SKM-1 treated with dmso at 0.1 percent for 144 hours (cell line): ENCODE results near the gene MGAT5.
A peak's percentile ranks its signal among the peaks of the same experiment; 100 is the strongest.

Experiments used
- DNase-seq: peaks from one replicate; lab custom pipeline; 2025; ENCODE audit not compliant: unreplicated experiment; lab: John Stamatoyannopoulos, UW

Gene MGAT5

DNA sequence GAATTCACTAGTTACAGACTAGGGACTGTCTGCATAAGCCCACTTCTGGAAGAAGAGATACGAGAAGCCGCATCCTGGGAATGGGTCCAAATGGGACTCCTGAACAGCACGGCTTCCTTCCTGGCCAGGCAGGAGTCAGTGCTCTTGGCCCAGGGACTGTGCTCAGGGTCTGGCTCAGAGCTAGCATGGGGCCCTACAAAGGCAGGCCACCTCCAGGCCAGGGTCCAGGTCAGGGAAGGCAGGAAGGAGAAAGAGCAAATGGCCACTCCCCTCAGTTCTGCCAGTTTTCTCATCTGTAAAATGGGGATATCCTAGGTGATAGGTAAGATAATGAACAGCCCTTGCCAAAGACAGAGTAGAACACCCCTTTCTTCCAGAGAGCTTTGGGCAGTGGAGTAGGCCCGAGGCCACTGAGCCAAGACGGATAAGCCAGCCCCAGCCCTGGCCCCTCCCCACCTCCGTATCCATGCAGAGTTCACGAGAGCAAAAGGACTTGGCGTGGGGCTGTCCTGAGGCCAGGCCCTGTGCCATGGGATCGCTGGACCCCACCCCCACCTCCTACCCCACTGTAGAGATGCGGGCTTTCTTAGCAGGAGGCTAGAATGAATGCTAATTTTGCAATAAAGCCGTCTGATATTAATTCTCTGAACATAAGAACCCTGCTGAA is 190.1 kb downstream of the MGAT5 start:
- no peak for DNase-seq

DNA sequence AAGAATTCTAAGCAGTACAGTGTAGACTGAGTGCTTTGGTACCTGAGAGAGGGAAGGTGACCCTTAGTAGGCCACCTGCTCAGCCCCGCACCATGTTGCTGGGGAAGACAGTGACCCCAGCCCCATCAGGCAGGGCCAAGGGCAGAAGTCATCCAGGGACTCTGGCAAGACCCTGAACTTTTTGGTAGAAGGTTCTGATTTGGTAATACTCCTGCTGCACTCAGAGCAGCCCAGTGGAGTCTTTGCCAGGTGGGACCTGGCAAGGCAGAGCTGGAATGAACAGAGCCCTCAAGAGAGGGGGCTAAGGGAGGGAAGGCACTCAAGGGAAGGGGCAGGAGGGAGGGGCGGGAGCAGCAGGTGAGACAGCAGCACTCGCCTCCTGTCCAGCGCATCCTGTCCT is 191.2 kb downstream of the MGAT5 start:
- DNase-seq = no peak

DNA sequence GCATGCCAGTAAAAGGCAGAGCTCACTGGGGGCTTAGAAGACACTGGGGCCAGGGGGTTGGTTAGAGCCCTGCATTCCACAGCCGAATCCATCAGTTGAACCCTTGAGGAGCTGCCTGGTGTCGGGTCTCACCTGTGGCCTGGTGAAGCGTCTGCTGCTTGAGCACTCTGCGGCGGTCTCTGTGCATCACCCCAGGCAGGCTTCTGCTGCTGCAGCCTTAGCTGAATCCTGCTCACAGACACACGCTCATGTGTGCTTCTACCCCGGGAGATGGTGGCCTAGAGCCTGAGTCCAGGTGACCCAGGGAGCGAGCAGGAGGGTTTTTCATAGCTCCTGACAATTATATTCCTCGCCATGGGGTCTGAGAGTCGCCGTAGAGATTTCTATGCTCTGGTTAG is 192.1 kb downstream of the MGAT5 start:
- no peak for DNase-seq

DNA sequence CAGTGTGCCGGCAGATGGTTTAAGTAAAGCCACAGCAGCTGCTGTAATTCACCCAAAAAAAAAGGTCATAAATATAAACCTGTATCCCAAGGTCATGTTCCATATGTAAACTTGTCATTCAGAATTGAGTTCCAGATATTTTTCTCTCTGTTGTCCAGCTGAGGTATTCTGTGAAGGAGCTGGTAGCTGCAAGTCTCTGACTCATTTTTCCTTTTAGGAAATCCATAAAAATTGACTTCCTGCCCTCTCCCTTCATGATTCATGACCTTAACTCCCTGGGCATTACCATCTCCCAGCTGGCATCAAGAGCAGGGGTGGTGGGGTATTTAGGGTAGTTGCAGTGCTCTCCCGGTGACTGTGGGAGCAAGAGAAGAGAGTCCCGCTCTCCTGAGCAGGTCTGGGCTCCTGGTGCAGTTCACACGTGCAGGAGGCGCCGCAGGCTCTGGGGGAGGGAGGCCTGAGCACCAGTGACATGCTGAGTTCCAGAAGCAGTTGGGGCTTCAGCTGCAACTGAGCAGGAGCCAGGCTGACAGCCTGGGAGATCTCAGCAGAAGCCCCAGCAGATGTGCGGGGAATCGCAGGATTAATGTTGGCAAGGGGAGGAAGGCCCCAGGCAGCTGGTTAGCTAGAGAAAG is 192.6 kb downstream of the MGAT5 start:
- DNase-seq = no peak

DNA sequence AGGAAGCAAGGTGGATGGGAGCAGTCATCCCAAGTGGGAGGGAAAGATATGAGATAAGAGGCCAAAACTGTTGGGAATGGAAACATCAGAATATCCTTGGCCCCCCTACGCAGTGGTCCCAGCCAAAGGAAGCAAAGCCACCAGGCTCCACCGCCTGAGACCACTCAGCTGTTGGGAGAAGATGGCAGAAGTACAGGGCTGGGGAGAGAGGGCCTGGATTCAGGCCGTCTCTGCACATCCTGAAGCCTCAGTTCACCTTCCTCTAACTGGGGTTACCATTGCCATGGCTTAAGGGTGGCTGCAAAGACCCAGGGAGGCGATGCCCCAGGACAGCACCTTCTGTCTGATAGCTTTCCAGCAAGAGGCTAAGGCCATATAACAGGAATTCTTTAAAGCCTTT is 193.8 kb downstream of the MGAT5 start:
- no peak for DNase-seq

DNA sequence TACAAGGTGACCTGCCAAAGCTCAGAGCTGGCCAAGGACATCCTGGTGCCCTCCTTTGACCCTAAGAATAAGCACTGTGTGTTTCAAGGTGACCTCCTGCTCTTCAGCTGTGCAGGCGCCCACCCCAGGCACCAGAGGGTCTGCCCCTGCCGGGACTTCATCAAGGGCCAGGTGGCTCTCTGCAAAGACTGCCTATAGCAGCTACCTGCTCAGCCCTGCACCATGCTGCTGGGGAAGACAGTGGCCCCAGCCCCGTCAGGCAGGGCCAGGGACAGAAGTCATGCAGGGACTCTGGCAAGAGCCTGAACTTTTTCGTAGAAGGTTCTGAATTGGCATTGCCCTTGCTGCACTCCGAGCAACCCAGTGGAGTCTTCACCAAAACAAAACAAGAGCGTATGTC is 194.8 kb downstream of the MGAT5 start:
- no peak for DNase-seq

DNA sequence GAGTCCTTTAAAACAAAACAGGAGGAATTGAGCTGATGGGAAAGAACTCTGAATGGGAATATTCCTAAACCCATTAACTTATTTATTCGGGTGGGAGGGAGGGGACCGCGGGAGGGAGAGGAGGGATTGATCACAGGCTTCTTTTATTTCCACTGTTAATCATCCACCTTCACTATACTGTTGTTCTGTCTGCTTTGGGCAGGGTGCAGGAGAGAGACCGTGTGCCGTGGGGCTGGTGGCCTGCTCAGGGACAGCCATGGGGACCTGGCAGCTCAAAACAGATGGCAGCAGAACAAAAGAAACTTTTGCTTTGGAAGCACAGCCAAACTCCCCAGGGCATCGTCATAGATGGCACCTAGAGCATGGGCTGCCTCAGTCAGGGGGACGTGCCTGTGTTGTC is 195.3 kb downstream of the MGAT5 start:
- no peak for DNase-seq

DNA sequence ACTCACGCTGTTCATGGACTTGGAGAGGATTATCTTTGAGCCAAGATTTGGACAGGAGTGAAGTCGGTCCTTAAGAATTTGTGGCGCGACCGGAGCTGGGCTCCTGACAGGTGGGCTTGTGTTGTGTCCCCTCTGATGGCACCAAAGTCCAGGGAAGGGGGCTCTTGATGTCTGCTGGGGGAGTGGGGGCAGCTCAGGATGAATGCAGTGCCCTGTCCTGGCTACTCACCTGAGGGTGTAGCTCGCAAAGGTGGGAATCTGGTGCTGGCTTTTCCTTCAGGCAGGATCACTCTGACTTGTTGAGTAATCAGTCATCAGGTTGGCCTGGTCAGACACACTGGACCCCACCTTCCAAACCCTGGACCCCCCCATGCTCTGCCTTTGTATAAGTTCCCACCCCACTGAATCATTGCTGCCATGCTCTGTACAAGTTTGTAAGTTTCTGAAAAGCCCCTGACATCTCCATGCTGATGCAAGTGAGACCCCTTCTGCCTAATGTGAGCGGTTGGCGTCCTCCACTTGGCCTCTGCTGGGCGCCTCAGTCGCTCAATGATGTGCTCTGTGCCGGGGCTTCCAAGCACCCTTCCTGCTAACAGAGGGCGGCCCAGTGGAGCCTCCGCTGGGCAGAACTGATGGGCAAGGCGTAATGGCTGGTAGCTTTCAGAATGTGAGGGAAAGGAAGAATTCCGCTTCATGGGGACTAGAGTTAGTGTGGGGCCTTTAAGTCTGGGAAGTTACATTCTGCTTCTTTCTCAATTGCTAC is 196.1 kb downstream of the MGAT5 start:
- DNase-seq = no peak

DNA sequence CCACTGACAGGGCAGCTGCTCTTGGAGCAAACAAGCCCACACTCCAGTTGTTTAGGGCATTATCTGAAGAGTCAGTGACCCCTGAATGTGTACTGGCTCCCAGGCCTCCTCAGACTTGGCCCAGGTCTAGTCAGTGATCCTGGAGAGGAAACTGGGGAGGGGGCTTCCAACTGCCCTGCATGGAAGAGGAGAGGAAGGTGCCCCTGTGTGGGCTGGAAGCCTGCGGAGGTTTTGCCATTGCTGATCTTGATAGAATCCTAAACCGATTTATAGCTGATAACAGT is 197.4 kb downstream of the MGAT5 start:
- no peak for DNase-seq

DNA sequence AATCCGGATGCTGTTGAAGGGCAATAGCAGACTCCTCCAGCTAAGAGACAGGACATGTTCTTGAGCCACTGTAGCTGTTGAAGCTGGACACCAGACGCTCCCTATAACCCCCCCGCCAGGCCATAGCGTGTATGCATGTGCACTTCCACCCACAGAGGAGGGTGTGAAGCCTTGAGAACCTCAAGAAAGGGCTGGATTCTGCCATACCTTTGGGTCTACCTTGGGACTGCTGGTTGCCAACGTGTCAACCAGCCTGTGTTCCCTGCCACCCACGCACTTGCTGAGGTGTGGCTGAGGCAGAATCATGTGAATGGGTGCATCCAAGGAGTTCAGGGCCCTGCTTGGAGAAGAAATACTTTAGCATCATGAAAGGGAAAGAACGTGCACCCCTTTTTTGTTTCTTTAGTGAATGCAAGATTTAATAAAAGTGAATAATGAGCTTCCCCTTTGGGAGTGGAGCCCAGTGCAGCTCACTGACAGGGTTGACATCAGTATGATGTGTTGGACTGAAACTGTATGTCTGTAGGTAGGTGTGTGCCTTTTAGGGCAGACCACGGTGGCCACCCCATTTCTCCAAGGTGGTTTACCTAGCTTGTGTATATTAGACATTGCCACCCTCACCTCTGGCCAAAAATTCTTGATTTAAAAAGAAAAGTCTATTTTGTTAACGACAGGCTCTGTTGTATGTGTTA is 198.3 kb downstream of the MGAT5 start:
- DNase-seq = no peak

DNA sequence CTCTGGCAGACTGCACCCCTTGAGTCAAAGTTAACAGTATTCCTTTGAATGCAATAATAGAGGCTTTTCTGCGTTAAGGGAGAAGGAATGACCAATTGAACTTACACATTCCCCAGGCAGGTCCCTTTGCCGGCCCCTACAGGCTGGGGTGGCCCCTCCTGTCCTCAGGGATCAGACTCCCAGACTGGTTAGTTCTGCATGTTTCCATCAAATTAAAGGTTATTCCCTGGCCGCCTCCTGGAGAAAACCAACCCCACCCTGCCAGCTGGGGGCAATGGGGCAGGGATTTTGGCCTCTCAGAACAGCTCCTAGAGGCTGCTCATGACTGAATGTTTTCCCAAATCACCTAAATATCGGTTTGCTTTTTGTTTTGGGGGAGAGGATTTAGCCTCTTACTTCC is 199.6 kb downstream of the MGAT5 start:
- no peak for DNase-seq

DNA sequence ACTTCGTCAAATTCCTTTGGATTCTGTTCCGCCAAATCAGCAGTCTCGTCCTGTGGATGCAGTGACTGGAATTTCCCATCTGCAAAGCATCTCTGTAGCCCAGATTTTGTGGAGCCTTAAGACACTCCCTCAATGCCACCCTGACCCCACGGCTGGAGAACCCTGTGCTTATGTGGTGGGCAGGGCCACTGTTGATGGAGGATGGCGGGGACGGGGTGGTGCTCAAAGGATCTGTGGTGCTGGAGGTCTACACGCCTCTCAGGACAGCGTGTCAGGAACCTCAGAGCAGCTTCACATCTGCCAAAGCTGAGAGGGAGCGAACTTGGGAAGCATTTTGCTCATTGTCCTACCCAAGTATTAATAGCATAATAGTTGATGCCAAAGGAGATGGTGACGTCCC is 200.1 kb downstream of the MGAT5 start:
- no peak for DNase-seq

DNA sequence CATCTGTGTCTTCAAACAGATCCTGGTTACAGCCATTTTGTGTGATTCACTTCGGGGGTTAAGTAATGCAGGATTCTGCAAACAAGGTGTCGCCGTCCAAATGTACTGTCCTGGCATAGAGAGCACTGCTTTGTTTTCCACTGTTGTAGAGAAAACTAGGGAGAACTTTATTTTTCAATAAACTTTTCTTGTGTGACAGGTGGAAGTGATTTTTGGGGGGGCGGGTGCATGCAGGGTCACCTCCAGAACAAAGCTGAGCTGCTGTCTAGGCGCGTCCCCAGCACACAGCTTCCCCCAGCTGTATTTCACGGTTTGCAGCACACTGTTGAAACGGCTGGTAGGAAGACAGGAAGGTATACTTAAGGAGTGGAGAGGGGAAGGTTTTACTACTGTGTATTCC is 200.6 kb downstream of the MGAT5 start:
- no peak for DNase-seq

DNA sequence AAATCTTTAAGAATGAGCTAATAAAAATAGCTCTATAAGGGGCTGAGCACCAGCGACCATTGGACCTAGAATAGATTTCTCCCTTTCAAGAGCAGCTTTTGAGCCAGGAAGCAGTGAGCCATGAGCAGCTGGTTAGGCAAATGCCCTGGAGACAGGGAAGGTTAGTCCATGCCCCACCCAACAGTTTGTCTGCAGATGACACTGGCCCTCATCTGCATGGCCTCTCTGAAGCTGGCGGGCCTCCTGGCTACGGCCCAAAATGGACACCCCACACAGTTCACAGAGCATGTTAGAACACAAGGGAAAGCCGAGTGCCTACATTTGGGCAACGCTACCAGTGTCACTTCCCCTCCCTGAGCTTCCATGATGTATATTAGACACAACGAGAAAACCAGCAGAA is 201.1 kb downstream of the MGAT5 start:
- DNase-seq = no peak

DNA sequence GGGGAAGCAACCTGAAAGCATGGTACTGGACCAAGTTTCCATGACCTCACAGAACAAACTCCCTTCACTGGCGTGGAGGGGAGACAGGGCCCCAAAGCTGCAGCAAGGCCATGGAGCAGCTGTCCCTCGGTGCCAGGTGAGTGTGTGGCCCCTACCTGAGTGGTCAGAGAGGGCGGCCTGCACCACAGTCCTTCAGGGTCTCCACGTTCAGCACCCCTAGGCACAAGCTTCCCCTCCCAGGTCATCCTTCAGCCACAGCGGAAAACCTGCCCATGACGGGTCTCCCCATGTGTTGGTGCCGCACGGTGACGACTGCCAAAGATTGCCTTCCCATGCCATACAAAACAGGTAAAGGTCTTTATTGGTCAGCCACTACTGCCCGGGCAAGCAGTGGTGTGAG is 201.6 kb downstream of the MGAT5 start:
- no peak for DNase-seq

DNA sequence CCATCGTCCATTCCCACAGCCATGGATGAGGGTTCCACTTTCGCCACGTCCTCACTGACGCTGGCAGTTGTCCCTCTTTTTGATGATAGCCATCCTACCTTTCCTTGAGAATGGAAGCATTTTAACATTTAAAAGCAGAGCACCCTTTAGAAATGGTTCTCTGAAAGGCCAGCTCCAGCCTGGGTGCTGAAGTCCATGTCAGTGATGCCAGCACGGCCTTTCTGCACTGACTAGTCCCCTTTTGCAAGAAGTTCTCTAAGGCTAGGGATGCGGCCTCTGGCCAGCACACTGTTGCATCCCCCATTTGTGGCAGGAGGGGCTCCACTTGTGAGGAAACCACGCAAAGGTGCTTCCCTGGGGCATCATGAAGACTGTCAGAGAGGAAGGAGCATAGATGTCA is 203.5 kb downstream of the MGAT5 start:
- no peak for DNase-seq

DNA sequence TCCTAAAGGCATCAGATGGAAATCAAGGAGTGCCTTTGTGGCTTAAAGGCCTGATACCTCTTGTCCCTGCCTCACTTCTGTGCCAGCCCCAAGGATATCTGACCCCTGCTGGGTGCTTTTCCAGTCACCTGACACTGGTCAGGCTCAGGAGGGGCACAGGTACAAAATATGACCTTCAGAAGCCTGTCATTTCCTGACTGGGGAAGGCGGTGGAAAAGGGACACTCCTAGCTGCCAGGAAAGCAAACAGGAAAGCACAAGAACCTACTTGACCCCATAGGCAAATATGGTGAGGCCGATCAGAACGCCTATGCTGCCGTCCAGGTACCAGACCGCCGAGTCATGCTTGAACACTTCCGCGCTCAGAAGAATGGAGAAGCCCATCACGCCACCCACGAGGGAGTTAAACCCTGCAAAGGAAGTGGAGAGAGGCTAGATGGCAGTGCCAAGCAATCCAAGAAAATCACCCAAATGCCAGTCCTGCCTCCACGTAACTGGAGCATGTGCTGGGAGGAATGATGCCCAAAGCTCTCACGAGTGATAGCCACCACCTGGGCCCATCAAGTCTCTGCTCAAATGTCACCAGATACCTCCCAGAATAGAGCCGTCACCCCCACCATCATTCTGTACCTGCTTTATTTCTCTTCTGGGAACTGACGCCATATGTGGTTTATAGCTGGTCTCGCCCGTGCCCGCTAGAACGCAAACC is 204.0 kb downstream of the MGAT5 start:
- DNase-seq = no peak

DNA sequence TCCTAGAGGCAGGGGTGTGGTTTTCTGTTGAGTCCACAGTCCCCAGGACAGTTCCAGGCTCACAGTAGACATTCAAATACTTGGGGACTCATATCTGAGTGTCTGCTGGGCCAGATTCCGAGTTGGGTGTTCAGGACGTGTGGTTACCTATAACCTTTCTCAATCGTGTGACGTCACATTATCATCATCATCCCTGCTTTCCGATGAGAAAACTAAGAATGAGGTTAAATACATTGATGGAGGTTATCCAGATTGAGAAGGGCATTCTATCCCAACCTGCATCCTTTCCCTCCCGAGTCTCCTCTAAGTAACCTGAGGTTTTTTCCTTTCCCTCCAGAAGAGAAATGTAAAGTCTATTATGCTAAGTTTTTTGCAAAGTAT is 204.6 kb downstream of the MGAT5 start:
- DNase-seq = no peak

DNA sequence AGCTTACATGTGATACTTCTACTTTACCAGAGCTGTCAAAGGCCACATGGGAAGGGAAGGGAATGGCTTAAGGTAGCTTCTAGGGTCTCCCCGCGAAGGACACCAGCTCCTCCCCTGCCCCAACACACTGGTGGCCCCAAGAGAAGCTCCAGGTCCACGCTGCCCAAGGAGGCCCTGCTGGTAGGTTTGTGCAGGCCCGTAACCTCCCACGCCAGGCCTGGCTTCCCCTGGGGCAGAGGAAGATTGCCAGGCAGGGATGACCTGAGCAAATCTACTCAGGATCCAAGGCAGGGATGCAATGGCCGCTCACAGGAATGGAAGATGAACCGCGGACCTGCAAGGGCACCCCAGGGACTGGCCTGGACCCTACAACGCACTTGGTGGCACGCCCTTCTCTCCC is 205.1 kb downstream of the MGAT5 start:
- DNase-seq = no peak

DNA sequence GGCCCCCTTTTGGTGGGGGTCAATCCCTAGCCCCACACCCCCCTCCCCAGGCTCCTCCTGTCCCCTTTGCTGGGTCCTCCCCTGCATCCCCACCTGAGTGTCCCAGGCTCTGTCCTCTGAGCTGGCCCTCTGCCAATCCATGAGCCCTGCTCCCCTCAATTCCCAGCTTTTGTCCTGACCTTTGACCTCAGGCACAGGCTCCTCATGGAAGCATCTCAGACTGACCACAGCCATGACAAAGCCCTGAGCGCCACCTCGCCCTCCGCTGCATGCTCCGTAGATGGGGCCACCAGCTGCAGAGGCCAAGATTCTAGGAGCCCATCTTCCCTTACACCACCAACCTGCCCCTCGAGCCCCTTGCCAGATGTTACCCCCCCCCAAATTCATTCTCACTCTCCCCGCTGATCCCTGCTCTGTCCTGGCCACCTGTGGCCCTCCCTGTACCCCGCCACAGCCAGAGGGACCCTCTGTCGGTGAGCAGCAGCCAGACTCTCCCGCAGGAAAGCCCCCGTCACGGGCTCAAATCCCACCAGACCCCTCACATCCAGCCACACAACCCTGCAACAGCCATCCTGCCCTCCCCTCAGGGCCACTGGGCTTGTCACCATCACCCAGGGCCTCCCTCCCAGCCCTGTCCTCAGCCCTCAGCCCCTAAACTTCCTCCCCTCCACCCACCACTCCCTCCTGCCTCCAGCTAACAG is 206.0 kb downstream of the MGAT5 start:
- DNase-seq = no peak

DNA sequence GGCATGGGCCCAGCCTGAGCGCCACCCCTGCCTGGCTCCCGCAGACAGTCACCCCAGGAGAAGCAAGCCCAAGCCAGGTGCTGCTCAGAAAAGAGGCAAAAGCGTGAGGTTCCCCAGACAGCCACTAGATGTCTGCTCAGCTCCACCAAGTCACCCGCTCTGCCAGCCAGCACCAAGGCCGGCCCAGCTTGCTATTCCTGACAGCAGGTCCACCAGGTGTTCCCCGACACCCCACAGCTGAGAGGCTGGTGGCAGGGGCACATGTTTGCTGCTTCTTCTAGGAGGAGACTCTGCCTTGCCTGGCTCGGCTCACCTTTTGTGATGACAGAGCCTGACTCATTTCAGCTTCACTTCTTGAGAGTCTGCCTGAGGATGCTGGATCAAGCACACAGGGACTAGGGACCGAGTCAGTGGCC is 206.7 kb downstream of the MGAT5 start:
- DNase-seq = peak; percentile 51
